HG03342 (cell line): ENCODE results near the gene NEDD4L.
A peak's percentile ranks its signal among the peaks of the same experiment; 100 is the strongest.
"Not testable (repeated sequence)": the region's sequence is repeated elsewhere in the genome, so short reads cannot be mapped to it uniquely, and the experiment has no call there.

Experiments
- ATAC-seq: cut with Tn5 transposase; IDR thresholded peaks from one replicate; pipeline ENCODE4 v1.9.1; 2021; ENCODE audit warnings: mild to moderate bottlenecking, moderate library complexity; ENCODE audit not compliant: unreplicated experiment

The NEDD4L gene

DNA sequence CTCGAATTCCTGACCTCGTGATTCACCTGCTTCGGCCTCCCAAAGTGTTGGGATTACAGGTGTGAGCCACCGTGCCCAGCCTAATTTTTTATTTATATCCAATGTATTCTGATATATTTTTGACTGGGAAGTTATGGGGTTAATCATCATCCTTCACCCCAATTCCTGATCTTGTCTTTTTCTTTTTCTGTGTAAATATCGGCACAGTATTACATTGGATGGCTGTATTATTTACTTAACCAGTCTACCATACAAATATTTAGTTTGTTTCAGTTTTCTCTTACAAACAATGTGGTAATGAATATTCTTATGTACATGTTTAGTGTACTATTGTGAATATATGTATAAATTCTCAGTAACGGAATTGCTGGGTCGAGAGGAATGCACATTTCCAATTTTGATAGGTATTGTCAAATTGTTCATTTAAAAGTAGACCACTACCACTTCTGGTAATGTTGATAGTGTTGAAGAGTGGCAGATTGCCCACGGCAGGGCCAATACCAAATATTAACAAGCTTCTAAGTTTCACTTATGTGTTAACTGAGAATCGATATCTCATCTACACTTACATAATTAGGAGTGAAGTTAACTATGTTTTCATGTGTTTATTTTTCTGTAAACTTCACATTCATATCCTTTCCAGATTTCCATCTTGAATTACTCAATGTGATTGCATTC, 388.2 kb downstream of the NEDD4L start:
- no peak for ATAC-seq

DNA sequence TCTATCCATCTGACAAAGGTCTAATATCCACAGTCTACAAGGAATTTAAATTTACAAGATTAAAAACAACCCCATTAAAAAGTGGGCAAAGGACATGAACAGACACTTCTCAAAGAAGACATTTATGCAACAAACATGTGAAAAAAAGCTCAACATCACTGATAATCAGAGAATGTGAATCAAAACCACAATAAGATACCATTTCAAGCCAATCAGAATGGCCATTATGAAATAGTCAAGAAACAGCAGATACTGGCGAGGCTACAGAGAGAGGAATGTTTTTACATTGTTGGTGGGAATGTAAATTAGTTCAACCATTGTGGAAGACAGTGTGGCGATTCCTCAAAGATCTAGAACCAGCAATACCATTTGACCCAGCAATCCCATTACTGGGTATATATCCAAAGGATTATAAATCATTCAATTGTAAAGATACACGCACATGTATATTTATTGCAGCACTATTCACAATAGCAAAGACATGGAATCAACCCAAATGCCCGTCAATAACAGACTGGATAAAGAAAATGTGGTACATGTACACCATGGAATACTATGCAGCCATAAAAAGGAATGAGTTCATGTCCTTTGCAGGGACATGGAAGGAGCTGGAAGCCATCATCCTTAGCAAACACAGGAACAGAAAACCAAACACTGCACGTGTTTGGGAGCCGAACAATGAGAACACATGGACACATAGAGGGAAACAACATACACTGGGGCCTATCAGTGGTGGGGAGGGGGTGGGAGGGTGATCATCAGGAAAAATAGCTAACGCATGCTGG, 391.4 kb downstream of the NEDD4L start:
- not testable (repeated sequence) for ATAC-seq

DNA sequence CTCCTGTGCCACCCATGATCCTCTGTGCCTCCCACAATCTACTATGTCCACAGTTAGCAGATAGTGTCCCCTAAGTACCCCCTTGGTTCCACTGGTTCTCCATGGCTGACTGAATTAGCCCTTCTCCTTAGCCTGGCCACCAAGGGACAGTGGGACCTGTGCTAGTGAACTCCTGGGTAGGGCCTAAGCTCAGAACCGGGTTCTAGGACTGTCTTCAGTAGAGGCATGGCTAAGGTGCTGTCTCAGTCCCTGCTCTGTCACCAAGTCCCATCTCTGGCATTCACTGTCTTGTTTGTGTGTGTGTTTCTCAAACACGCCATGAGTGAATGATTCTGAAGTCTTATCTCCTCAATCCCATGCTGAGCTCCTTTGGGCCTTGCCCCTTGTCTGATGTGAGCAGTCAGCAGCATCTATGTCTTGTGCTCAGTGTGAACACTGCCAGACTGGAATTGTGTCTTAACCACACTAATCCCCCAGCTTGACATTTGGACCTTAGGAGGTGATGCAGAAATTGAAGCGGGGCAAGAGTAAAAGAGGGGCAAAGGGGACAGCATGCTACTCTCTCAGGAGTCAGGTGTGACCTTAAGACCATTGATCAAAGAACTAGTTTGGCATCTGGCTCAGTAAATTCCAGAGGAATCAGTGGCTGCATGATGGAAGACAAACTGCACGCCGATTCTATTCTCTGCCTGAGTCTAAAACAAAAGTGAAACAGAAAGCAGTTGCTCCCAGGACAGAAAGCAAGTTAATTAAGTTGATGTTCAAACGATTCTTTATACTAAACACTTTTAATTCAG, 394.3 kb downstream of the NEDD4L start:
- ATAC-seq, result peak; percentile 47

DNA sequence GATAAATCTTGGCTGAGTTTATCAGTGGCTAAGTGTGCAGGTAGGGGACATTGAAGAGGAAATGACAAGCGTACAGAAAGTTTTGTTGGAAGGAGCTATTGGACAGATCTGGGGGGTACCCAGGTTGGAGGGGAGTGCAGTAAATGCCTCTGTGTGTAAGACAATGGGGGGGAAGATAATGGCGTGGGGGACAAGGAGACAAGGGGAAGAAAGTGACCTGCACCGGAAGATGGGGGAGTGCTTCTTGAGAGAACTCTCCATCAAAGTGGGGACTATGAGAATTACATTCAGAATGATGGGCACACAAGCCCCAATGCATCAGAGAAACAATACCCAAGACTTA, 394.9 kb downstream of the NEDD4L start:
- ATAC-seq, result peak; percentile 29

DNA sequence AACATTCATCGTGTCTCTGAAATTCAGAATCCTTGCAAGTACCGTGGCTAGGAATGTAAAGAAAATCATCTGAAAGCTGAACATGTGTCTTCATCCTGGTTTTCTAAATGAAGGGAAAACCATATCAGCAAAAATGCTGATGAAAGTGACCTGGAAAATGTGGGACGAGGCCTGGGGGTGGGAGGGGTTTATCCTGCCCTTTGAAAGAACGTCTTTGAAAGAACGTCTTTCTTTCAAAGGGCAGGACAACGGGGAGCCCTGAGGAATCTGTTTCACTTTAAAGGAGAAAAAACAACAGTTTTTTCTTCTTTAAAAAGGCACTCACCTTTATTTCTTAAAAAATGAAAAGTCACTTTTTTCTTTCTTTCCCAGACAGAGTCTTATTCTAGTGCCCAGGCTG, 399.6 kb downstream of the NEDD4L start:
- no peak for ATAC-seq

DNA sequence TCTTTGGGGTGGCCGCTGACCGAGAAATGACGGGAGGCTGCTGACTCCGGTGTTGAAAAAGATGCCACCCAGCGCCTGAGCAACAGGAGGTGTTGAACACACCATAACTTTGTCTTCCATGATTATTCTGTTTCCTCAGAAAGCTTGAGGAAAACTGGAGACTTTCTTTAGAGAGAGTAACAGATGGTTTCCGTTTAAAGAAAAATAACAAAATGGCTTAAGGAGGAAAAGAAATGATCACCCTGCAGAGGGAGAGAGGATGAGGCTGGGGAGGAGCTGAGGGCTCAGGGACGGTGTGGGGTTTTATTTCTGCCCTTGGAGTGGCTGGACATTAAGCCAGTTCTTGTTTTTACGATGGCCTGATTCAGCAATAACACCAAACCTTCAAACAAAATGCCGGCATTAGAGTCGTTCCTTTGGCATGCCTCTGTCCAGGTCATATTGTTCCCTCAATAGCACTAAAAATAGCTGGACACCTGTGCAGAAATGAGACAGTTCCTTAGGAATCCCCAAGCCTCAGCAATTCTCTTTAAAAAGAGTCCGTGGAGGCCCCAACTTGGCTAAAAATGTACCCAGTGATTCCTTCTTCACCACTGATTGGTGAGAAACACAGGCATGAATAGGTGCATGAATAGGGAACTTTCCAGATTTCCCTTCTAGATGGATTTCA, 402.5 kb downstream of the NEDD4L start:
- ATAC-seq, result no peak

DNA sequence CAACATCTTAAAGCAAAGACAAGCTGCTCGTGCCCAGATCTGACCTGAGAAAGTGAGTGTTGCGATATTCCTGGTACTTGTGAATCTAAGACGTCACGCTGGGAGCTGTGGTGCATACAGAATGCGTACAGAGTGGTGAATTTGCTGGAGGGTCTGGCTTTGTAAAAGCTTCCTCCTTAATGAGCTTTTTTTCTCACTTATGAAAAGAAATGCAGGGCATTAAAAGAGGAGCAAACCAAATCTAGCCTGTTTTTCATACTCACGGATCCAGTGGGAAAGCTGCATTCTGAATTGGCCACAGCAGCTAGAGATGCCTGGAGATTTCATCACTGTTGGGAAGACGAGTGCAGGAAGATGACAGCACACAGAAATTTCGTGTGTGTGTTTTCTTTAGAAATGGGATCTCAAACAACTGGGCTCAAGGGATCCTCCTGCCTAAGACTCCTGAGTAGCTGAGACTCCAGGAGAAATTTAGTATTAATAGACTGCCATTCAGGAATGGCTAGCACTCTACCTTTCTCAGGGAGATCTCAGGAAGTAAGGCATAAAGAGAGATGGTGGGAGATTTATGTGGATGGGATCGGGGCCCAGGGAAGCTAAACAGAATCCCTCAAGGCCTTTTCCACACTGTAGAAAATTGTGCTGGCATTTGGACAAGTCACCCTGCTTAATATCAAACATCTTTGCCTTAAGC, 403.5 kb downstream of the NEDD4L start:
- no peak for ATAC-seq

DNA sequence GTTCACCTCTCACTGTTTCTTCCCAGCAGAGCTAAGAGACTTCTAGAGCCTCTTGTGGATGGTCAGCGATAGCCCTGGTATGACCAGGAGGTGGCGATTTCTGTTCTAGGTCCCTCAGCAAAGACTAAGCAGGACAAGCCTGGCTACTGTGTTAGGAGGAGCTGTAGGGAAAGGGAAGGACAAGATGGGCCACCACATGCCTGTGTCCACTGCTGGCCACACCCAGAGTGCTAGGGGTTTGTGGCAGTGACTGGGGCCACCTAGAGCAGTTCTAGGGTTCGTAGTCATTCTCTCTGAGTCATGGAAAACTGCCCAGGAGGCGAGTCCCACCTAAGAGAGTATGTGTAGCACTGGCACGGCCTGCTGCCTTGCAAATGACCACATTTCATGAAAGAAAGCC, 405.4 kb downstream of the NEDD4L start:
- no peak for ATAC-seq
